ENCODE results near the gene PDE5A. TPM values are rescaled to one million over a fixed set of nuclear protein-coding genes. Genes with fewer than 3 reads are reported as not detected.

The PDE5A gene
- total RNA-seq, 1 experiment from 2014 or later, result 68.1 TPM

GRCh38 chr4:119517361-119518229, 111.0 kb downstream of the PDE5A start:
- peaks cover 30% of the 10 kb centered on the region for H3K4me1 ChIP-seq (replicated peaks)
- H3K36me3 ChIP-seq, result peaks cover 70% of the 10 kb centered on the region
- DNase-seq (ENCODE audit: low read depth in 1 of 2, low spot score in 2 of 2), result peak in 1 of 2 experiments; percentile 76
- H3K4me3 ChIP-seq, result no peak overlapping the region
- H3K9me3 ChIP-seq (replicated peaks), result no peaks in the 10 kb centered on the region
- H3K27ac ChIP-seq, result peak overlapping the region; percentile 78
- H3K27me3 ChIP-seq (replicated peaks), result no peaks in the 10 kb centered on the region

DNA sequence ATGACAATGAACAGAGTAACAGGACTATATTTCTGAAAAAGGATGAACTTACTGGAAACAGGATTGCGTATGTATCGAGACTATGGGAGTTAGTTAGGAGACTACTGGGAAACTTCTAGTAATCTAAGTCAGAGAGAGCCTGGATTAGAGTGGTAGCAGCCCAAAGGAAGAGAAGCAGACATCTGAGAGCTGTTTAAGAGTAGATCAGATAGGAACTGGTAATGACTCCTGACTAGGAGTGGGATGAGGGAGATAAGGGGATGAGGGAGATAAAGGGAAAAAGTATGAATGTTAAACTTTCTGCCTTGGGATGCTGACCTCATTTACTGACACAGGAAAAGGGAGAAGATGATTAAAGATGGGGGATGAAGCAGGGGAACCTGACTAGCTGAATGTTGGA, 116.2 kb downstream of the PDE5A start:
- Histone ChIP-seq H3K36me3 (peaks cover 88% of the 10 kb centered on the region), H3K4me3 (no peak overlapping the region), H3K9me3 (replicated peaks) (no peaks in the 10 kb centered on the region), H3K27me3 (replicated peaks) (no peaks in the 10 kb centered on the region), H3K4me1 (replicated peaks) (peaks cover 7% of the 10 kb centered on the region), H3K27ac (no peak overlapping the region)
- DNase-seq (ENCODE audit: low read depth in 1 of 2, low spot score in 2 of 2), result no peak

GRCh38 chr4:119510395-119511149, 118.0 kb downstream of the PDE5A start:
- no peak for DNase-seq (ENCODE audit: low read depth in 1 of 2, low spot score in 2 of 2)
- H3K36me3 ChIP-seq, result peaks cover 88% of the 10 kb centered on the region
- no peaks in the 10 kb centered on the region for H3K9me3 ChIP-seq (replicated peaks)
- no peak overlapping the region for H3K27ac ChIP-seq
- no peaks in the 10 kb centered on the region for H3K4me1 ChIP-seq (replicated peaks)
- H3K4me3 ChIP-seq, result no peak overlapping the region
- H3K27me3 ChIP-seq (replicated peaks), result no peaks in the 10 kb centered on the region

GRCh38 chr4:119508281-119508680, 120.3 kb downstream of the PDE5A start:
- H3K27me3 ChIP-seq (replicated peaks), result no peaks in the 10 kb centered on the region; the same call in 1 of the 2 replicates
- no peak overlapping the region for H3K27ac ChIP-seq
- no peak overlapping the region for H3K4me3 ChIP-seq
- no peaks in the 10 kb centered on the region for H3K4me1 ChIP-seq (replicated peaks)
- no peak for DNase-seq (ENCODE audit: low read depth in 1 of 2, low spot score in 2 of 2)
- no peaks in the 10 kb centered on the region for H3K9me3 ChIP-seq (replicated peaks)
- peaks cover 91% of the 10 kb centered on the region for H3K36me3 ChIP-seq

GRCh38 chr4:119506806-119507205, 121.8 kb downstream of the PDE5A start:
- Histone ChIP-seq H3K4me1 (replicated peaks) (no peaks in the 10 kb centered on the region), H3K27ac (no peak overlapping the region), H3K4me3 (no peak overlapping the region), H3K9me3 (replicated peaks) (no peaks in the 10 kb centered on the region), H3K36me3 (peaks cover 90% of the 10 kb centered on the region), H3K27me3 (replicated peaks) (no peaks in the 10 kb centered on the region; the same call in 1 of the 2 replicates)
- DNase-seq (ENCODE audit: low read depth in 1 of 2, low spot score in 2 of 2), result no peak

DNA sequence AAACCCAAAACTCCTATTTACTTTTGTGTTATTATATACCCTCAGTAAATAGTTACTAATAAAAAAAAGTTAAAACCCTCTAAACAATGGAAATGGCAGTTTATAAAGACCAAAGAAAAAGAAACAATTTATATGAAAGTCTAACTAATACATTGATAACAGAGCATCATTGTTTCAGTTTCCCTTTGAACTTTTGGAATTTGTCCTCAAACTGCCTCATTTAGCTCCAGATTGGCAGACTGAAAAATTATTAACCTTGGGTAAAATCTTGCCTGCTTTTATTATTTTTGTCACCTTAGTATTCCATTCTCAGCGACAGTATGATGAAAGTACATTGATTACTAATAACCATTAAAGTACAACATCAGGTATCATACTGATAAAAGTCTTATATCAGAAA, 124.0 kb downstream of the PDE5A start:
- H3K27ac ChIP-seq, result no peak overlapping the region
- no peaks in the 10 kb centered on the region for H3K9me3 ChIP-seq (replicated peaks)
- peaks cover 91% of the 10 kb centered on the region for H3K36me3 ChIP-seq
- no peaks in the 10 kb centered on the region for H3K4me1 ChIP-seq (replicated peaks)
- DNase-seq (ENCODE audit: low read depth in 1 of 2, low spot score in 2 of 2), result no peak
- H3K27me3 ChIP-seq (replicated peaks), result no peaks in the 10 kb centered on the region; the same call in 1 of the 2 replicates
- no peak overlapping the region for H3K4me3 ChIP-seq

DNA sequence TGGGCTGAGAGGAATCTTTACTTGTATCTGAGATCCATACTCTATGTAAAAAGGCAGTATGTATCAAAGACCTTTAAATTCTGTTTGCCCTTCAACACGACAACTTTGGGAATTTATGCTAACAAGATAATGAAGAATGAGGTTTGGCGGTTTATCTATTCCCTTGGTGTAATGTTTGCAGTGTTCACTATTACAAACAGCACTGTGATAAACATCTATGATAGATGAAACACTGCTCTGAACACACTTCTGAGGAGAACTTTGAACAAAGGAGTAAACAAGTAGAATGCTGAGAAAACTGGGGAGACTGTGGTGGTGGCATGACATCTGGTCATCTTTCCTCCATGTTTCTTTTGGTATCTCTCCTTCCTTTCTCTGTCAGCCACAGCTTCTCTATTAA, 126.9 kb downstream of the PDE5A start:
- no peaks in the 10 kb centered on the region for H3K9me3 ChIP-seq (replicated peaks)
- no peak for DNase-seq (ENCODE audit: low read depth in 1 of 2, low spot score in 2 of 2)
- no peak overlapping the region for H3K4me3 ChIP-seq
- peaks cover 86% of the 10 kb centered on the region for H3K36me3 ChIP-seq
- no peak overlapping the region for H3K27ac ChIP-seq
- H3K27me3 ChIP-seq (replicated peaks), result no peaks in the 10 kb centered on the region; the same call in 1 of the 2 replicates
- no peaks in the 10 kb centered on the region for H3K4me1 ChIP-seq (replicated peaks)

DNA sequence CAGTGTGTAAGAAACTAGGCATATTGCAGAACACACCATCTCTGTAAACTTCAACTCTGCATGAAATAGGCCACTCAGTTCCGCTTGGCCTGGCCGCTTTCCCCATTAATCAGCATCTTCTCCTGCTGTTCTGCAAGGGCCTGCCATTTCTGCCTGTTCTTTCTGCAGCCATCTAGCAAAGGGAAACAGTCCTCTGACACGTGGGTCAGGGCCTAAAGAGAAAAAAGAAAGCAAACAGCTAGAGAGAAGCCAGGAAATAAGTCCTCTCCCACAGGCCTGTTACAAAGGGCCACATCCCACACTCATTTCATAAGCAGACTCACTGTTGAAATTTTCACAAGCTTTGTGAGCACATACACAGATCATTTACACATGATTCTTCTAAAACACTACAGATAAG, 130.1 kb downstream of the PDE5A start:
- Histone ChIP-seq H3K4me1 (replicated peaks) (no peaks in the 10 kb centered on the region), H3K4me3 (no peak overlapping the region), H3K36me3 (peaks cover 81% of the 10 kb centered on the region), H3K27ac (no peak overlapping the region), H3K27me3 (replicated peaks) (no peaks in the 10 kb centered on the region), H3K9me3 (replicated peaks) (no peaks in the 10 kb centered on the region)
- no peak for DNase-seq (ENCODE audit: low read depth in 1 of 2, low spot score in 2 of 2)

- H3K4me1 ChIP-seq (replicated peaks), result no peaks in the 10 kb centered on the region
- no peaks in the 10 kb centered on the region for H3K27me3 ChIP-seq (replicated peaks)
- H3K36me3 ChIP-seq, result peaks cover 43% of the 10 kb centered on the region
- no peak overlapping the region for H3K27ac ChIP-seq
- H3K9me3 ChIP-seq (replicated peaks), result no peaks in the 10 kb centered on the region
- no peak overlapping the region for H3K4me3 ChIP-seq
- no peak for DNase-seq (ENCODE audit: low read depth in 1 of 2, low spot score in 2 of 2)
Measured at GRCh38 chr4:119493886-119494285, 134.7 kb downstream of the PDE5A start.

DNA sequence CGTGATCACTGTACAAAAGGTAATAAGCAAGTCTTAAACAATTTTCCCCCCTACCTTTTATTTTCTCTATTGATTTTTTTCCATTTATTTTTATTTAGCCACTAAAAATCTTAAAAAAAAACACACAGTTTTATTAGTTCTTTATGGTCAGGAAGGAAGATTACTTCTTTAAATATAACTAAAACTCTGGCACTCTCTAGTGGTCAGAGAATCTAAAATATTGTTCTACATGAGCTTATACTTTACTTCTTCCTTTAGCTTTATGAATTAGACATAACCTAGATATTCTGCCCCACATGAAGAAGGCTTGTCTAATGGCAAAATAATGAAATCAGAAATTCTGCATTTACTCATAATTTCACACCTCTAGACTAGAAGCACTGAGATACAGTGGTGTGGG, 135.2 kb downstream of the PDE5A start:
- Histone ChIP-seq H3K36me3 (peaks cover 40% of the 10 kb centered on the region), H3K4me3 (no peak overlapping the region), H3K27ac (no peak overlapping the region), H3K27me3 (replicated peaks) (no peaks in the 10 kb centered on the region), H3K9me3 (replicated peaks) (no peaks in the 10 kb centered on the region), H3K4me1 (replicated peaks) (no peaks in the 10 kb centered on the region)
- DNase-seq (ENCODE audit: low read depth in 1 of 2, low spot score in 2 of 2), result no peak

GRCh38 chr4:119490335-119490734, 138.3 kb downstream of the PDE5A start:
- Histone ChIP-seq H3K9me3 (replicated peaks) (no peaks in the 10 kb centered on the region), H3K27me3 (replicated peaks) (no peaks in the 10 kb centered on the region), H3K36me3 (peaks cover 19% of the 10 kb centered on the region), H3K4me1 (replicated peaks) (no peaks in the 10 kb centered on the region), H3K4me3 (no peak overlapping the region), H3K27ac (no peak overlapping the region)
- no peak for DNase-seq (ENCODE audit: low read depth in 1 of 2, low spot score in 2 of 2)

DNA sequence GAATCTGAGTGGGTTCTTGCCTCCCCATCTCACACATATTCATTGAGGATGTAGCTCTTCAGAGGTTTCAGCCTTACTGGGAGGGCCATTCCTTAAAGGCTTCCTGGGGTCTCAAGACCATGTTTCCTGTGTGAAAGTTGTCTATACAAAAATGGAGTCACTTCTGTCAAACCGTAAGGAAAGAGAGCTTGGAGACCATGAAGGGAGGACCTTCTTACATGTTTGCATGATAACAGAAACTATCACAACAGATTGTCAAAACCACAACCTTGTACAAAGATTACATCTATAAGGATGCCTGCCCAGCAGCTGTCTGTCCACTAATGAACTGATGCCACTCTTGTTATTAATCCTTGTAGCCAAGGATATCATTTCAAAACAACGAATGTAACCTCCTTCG, 139.3 kb downstream of the PDE5A start:
- Histone ChIP-seq H3K36me3 (peaks cover 14% of the 10 kb centered on the region; the same call in 1 of the 2 replicates), H3K9me3 (replicated peaks) (no peaks in the 10 kb centered on the region), H3K27me3 (replicated peaks) (no peaks in the 10 kb centered on the region), H3K4me1 (replicated peaks) (no peaks in the 10 kb centered on the region), H3K27ac (no peak overlapping the region), H3K4me3 (no peak overlapping the region)
- no peak for DNase-seq (ENCODE audit: low read depth in 1 of 2, low spot score in 2 of 2)

- H3K27me3 ChIP-seq (replicated peaks), result no peaks in the 10 kb centered on the region
- no peaks in the 10 kb centered on the region for H3K9me3 ChIP-seq (replicated peaks)
- no peak for DNase-seq (ENCODE audit: low read depth in 1 of 2, low spot score in 2 of 2)
- peaks cover 43% of the 10 kb centered on the region for H3K36me3 ChIP-seq
- H3K4me1 ChIP-seq (replicated peaks), result no peaks in the 10 kb centered on the region
- no peak overlapping the region for H3K4me3 ChIP-seq
- no peak overlapping the region for H3K27ac ChIP-seq
Measured at GRCh38 chr4:119480331-119480730, 148.3 kb downstream of the PDE5A start.

GRCh38 chr4:119479835-119480234, 148.8 kb downstream of the PDE5A start:
- Histone ChIP-seq H3K9me3 (replicated peaks) (no peaks in the 10 kb centered on the region), H3K27me3 (replicated peaks) (no peaks in the 10 kb centered on the region), H3K4me3 (no peak overlapping the region), H3K27ac (no peak overlapping the region), H3K4me1 (replicated peaks) (no peaks in the 10 kb centered on the region), H3K36me3 (peaks cover 47% of the 10 kb centered on the region)
- no peak for DNase-seq (ENCODE audit: low read depth in 1 of 2, low spot score in 2 of 2)
